ENCODE data around the gene PANK4.

Gene PANK4

GRCh38 chr1:2573250-2573920 lies 47.0 kb upstream of the PANK4 start:
- no peak for TF ChIP-seq SNAI2 (CRISPR knock-in tag; IDR thresholded peaks at IDR 0.05)
- no peak for TF ChIP-seq GLIS3 (CRISPR knock-in tag; IDR thresholded peaks at IDR 0.05)
- no peak for TF ChIP-seq PPARA (CRISPR knock-in tag; IDR thresholded peaks at IDR 0.05; ENCODE audit: borderline replicate concordance)
- TF ChIP-seq BACH2 (CRISPR knock-in tag; IDR thresholded peaks at IDR 0.05; ENCODE audit: borderline replicate concordance) = no peak
- no peak for TF ChIP-seq ISL1 (CRISPR knock-in tag; IDR thresholded peaks at IDR 0.05)
- no peak for TF ChIP-seq OSR1 (CRISPR knock-in tag; IDR thresholded peaks at IDR 0.05)
- TF ChIP-seq ZC3H10 (CRISPR knock-in tag; IDR thresholded peaks at IDR 0.05) = no peak
- no peak for TF ChIP-seq ZNF70 (CRISPR knock-in tag; IDR thresholded peaks at IDR 0.05)
- no peak for TF ChIP-seq TCF4 (CRISPR knock-in tag; IDR thresholded peaks at IDR 0.05; ENCODE audit: borderline replicate concordance)
- no peak for TF ChIP-seq ARNTL (CRISPR knock-in tag; IDR thresholded peaks at IDR 0.05; ENCODE audit: borderline replicate concordance, low read depth)
- no peak for TF ChIP-seq CSRNP3 (CRISPR knock-in tag; IDR thresholded peaks at IDR 0.05)
- TF ChIP-seq ZFP30 (CRISPR knock-in tag; IDR thresholded peaks at IDR 0.05) = no peak
- no peak for TF ChIP-seq ESRRG (CRISPR knock-in tag; IDR thresholded peaks at IDR 0.05)
- no peak for TF ChIP-seq PATZ1 (CRISPR knock-in tag; IDR thresholded peaks at IDR 0.05; ENCODE audit: borderline replicate concordance)
- no peak for TF ChIP-seq ZFP3 (CRISPR knock-in tag; IDR thresholded peaks at IDR 0.05)
- ATAC-seq = no peak

- no peak for ATAC-seq
- TF ChIP-seq TOX (CRISPR knock-in tag; IDR thresholded peaks at IDR 0.05; ENCODE audit: borderline replicate concordance) = no peak
- TF ChIP-seq ESRRG (CRISPR knock-in tag; IDR thresholded peaks at IDR 0.05) = no peak
- no peak for TF ChIP-seq OSR1 (CRISPR knock-in tag; IDR thresholded peaks at IDR 0.05)
- TF ChIP-seq ARNTL (CRISPR knock-in tag; IDR thresholded peaks at IDR 0.05; ENCODE audit: borderline replicate concordance, low read depth) = no peak
- TF ChIP-seq ZNF565 (CRISPR knock-in tag; conservative IDR thresholded peaks at IDR 0.05; ENCODE audit: low read depth) = no peak
- no peak for TF ChIP-seq POU6F1 (CRISPR knock-in tag; IDR thresholded peaks at IDR 0.05; ENCODE audit: borderline replicate concordance, low read depth)
- TF ChIP-seq RARB (CRISPR knock-in tag; IDR thresholded peaks at IDR 0.05) = no peak
- TF ChIP-seq CSRNP3 (CRISPR knock-in tag; IDR thresholded peaks at IDR 0.05) = no peak
- TF ChIP-seq TSHZ2 (CRISPR knock-in tag; IDR thresholded peaks at IDR 0.05) = no peak
- TF ChIP-seq BACH2 (CRISPR knock-in tag; IDR thresholded peaks at IDR 0.05; ENCODE audit: borderline replicate concordance) = no peak
- no peak for TF ChIP-seq GLIS3 (CRISPR knock-in tag; IDR thresholded peaks at IDR 0.05)
- TF ChIP-seq ZFP3 (CRISPR knock-in tag; IDR thresholded peaks at IDR 0.05) = no peak
- TF ChIP-seq ZC3H10 (CRISPR knock-in tag; IDR thresholded peaks at IDR 0.05) = no peak
- TF ChIP-seq CSDC2 (CRISPR knock-in tag; IDR thresholded peaks at IDR 0.05) = no peak
These were observed 45.0 kb upstream of the PANK4 start for GRCh38 chr1:2571348-2571747.

All from SK-N-SH treated with all-trans-retinoic acid at 6 μM for 48 hours (cell line).